HepG2 (cell line): ENCODE measurements around the gene RPRD1A. TPM values are rescaled to one million over a fixed set of nuclear protein-coding genes. Genes with fewer than 3 reads are reported as not detected.

Experiments
- AKNA ChIP-seq: sonication (generic); formaldehyde crosslinking; IDR thresholded peaks from 2 replicates; pipeline ENCODE4 v1.4.0; 2020; ENCODE audit warnings: missing genetic modification reagents, borderline replicate concordance
- CBX5 ChIP-seq: sonication (generic); formaldehyde crosslinking; IDR thresholded peaks from 2 replicates; pipeline ENCODE4 v1.4.0; 2020; ENCODE audit warnings: missing genetic modification reagents, borderline replicate concordance
- CENPX ChIP-seq: sonication (generic); formaldehyde crosslinking; IDR thresholded peaks from 2 replicates; pipeline ENCODE4 v1.9.0; 2021; ENCODE audit warnings: mild to moderate bottlenecking, missing genetic modification reagents, moderate library complexity
- CHD4 ChIP-seq: fragments of 200-600 bp; sonication (generic); IDR thresholded peaks from 2 replicates; pipeline ENCODE4 v1.7.0; 2017; ENCODE audit warnings: mild to moderate bottlenecking, low read length, borderline replicate concordance
- DPF2 ChIP-seq: sonication (generic); formaldehyde crosslinking; IDR thresholded peaks from 2 replicates; pipeline ENCODE4 v1.4.0; 2020; ENCODE audit warnings: mild to moderate bottlenecking, low read depth, missing genetic modification reagents, borderline replicate concordance
- FOXP1 ChIP-seq, 2 experiments: fragments of 450-650 bp in 1 of 2; IDR thresholded peaks; 2 replicates each; pipeline ENCODE4 v1.6.1; 2017 to 2018; ENCODE audit warnings: antibody characterized with exemption in 1 of 2
- HCFC1 ChIP-seq: fragments of 150-350 bp; IDR thresholded peaks from 2 replicates; pipeline ENCODE4 v1.6.1; 2014; ENCODE audit warnings: low read depth, low read length
- HMGA1 ChIP-seq: sonication (generic); formaldehyde crosslinking; conservative IDR thresholded peaks from 2 replicates; pipeline ENCODE4 v1.4.0; 2020; ENCODE audit warnings: missing genetic modification reagents
- HNF4G ChIP-seq, 2 experiments: sonication (generic) in 1 of 2; formaldehyde crosslinking in 1 of 2; IDR thresholded peaks; 2 replicates each; pipeline versions ENCODE4 v1.4.0 to v1.6.1; 2011 to 2020; ENCODE audit warnings: borderline replicate concordance in 2 of 2, low read depth in 2 of 2, mild to moderate bottlenecking in 2 of 2, low read length in 1 of 2, missing genetic modification reagents in 1 of 2, moderate library complexity in 1 of 2
- HNRNPK ChIP-seq: fragments of 200-400 bp; formaldehyde crosslinking; IDR thresholded peaks from 2 replicates; pipeline ENCODE4 v1.6.1; 2018; ENCODE audit warnings: low read length, low read depth, moderate library complexity, mild to moderate bottlenecking; ENCODE audit not compliant: poor library complexity, severe bottlenecking
- IRF2 ChIP-seq: IDR thresholded peaks from 2 replicates; pipeline ENCODE4 v1.6.1; 2018; ENCODE audit warnings: missing genetic modification reagents, missing compliant biosample characterization
- IRF9 ChIP-seq: sonication (generic); formaldehyde crosslinking; IDR thresholded peaks from 2 replicates; pipeline ENCODE4 v1.8.0; 2022; ENCODE audit warnings: missing genetic modification reagents, mild to moderate bottlenecking, borderline replicate concordance
- MAFG ChIP-seq: sonication (generic); formaldehyde crosslinking; IDR thresholded peaks from 2 replicates; pipeline ENCODE4 v1.5.1; 2020; ENCODE audit warnings: mild to moderate bottlenecking, missing genetic modification reagents
- NFE2L2 ChIP-seq: fragments of 150-350 bp; IDR thresholded peaks from 2 replicates; pipeline ENCODE4 v1.6.1; 2014; ENCODE audit warnings: low read length
- NFIC ChIP-seq: IDR thresholded peaks from 2 replicates; pipeline ENCODE4 v1.6.1; 2012; ENCODE audit warnings: mild to moderate bottlenecking, low read length, inconsistent platforms
- PRPF4 ChIP-seq: fragments of 200-400 bp; formaldehyde crosslinking; IDR thresholded peaks from 2 replicates; pipeline ENCODE4 v1.6.1; 2016; ENCODE audit warnings: low read length, low read depth; ENCODE audit not compliant: poor library complexity, severe bottlenecking
- REXO4 ChIP-seq: sonication (generic); formaldehyde crosslinking; IDR thresholded peaks from 2 replicates; pipeline ENCODE4 v1.8.0; 2022; ENCODE audit warnings: missing genetic modification reagents, mild to moderate bottlenecking, borderline replicate concordance
- RORA ChIP-seq: sonication (generic); formaldehyde crosslinking; IDR thresholded peaks from 2 replicates; pipeline ENCODE4 v1.5.0; 2020; ENCODE audit warnings: mild to moderate bottlenecking, missing genetic modification reagents, moderate library complexity
- SRSF1 ChIP-seq: fragments of 200-400 bp; formaldehyde crosslinking; optimal IDR thresholded peaks from 2 replicates; pipeline ENCODE3; 2017; ENCODE audit warnings: mild to moderate bottlenecking, low read depth, low read length, moderate library complexity
- U2AF1 ChIP-seq: fragments of 200-400 bp; formaldehyde crosslinking; optimal IDR thresholded peaks from 2 replicates; pipeline ENCODE3; 2017; ENCODE audit warnings: mild to moderate bottlenecking, low read depth, low read length
- ZKSCAN1 ChIP-seq: fragments of 150-350 bp; IDR thresholded peaks from 2 replicates; pipeline ENCODE4 v1.6.1; 2014; ENCODE audit warnings: low read length
- ZNF33A ChIP-seq: sonication (generic); formaldehyde crosslinking; IDR thresholded peaks from 2 replicates; pipeline ENCODE4 v1.5.1; 2020; ENCODE audit warnings: missing genetic modification reagents, mild to moderate bottlenecking, moderate library complexity, borderline replicate concordance
- ZNF670 ChIP-seq: sonication (generic); formaldehyde crosslinking; IDR thresholded peaks from 2 replicates; pipeline ENCODE4 v1.8.0; 2022; ENCODE audit warnings: mild to moderate bottlenecking, missing genetic modification reagents, borderline replicate concordance
- ZNF746 ChIP-seq: sonication (generic); formaldehyde crosslinking; IDR thresholded peaks from 2 replicates; pipeline ENCODE4 v1.8.0; 2022; ENCODE audit warnings: mild to moderate bottlenecking, missing genetic modification reagents
- polyA plus RNA-seq, 8 experiments: library from polyadenylated mRNA; depleted of rRNA in 3 of 8; stranded (reverse) in 7 of 8; unstranded in 1 of 8; fragments of >200 nt; fragmentation: Illumina TruSeq in 4 of 8; extraction: Trizol in 4 of 8; gene quantifications; 2 replicates each; pipeline versions ENCODE4 v1.2.1 to v1.2.3, GENCODE V29; 2011 to 2016; ENCODE audit warnings: low read depth in 4 of 8, missing spikeins in 1 of 8, mixed read lengths in 1 of 8; ENCODE audit not compliant: insufficient read depth in 1 of 8
- total RNA-seq, 5 experiments: library from RNA; depleted of rRNA; stranded (reverse); fragments of >200 nt; fragmentation: Illumina TruSeq; extraction: Trizol; gene quantifications; 2 replicates each; pipeline ENCODE4 v1.2.3, GENCODE V29; 2016; ENCODE audit warnings: low read depth in 1 of 5

Gene RPRD1A
- total and polyA plus RNA-seq, 2 of the 13 experiments (the other 11 are each of a cell fraction or from before 2014, with no cell fraction given) = 42.5 to 78.2 TPM

- TF ChIP-seq IRF9 (CRISPR knock-in tag) (no peak; the same call in 1 of the 2 replicates), MAFG (no peak), REXO4 (CRISPR knock-in tag) (no peak), ZNF670 (peak; percentile 91), DPF2 (CRISPR knock-in tag) (no peak), CBX5 (CRISPR knock-in tag) (peak; percentile 33; the same call in 1 of the 2 replicates), U2AF1 (peak; percentile 61), ZNF33A (CRISPR knock-in tag) (no peak; the same call in 1 of the 2 replicates), HNRNPK (no peak), NFIC (no peak), RORA (CRISPR knock-in tag) (no peak), CENPX (no peak), FOXP1 (IDR thresholded peaks at IDR 0.05) (no peak), FOXP1 (CRISPR knock-in tag; IDR thresholded peaks at IDR 0.05) (no peak), HMGA1 (no peak), ZKSCAN1 (no peak), HNF4G (IDR thresholded peaks at IDR 0.05; ENCODE audit: borderline replicate concordance, low read depth, low read length) (peak; percentile 85), HNF4G (CRISPR knock-in tag; IDR thresholded peaks at IDR 0.05; ENCODE audit: borderline replicate concordance, low read depth) (peak; percentile 88; the same call in 1 of the 2 replicates), ZNF746 (CRISPR knock-in tag) (peak; percentile 55; the same call in 1 of the 2 replicates), AKNA (CRISPR knock-in tag) (no peak), SRSF1 (no peak), PRPF4 (no peak), NFE2L2 (no peak), CHD4 (no peak), IRF2 (CRISPR knock-in tag) (peak; percentile 94; the same call in 1 of the 2 replicates), HCFC1 (peak; percentile 74)
Measured at GRCh38 chr18:35972197-35973000, 95.0 kb downstream of the RPRD1A start, which contains the start of gene RMP24 (continued).
